GM12875 (cell line): ENCODE results near the gene MMP7.

Experiments
- H3K4me3 ChIP-seq: one replicate; pipeline ENCODE4 v1.5.1; 2011; ENCODE audit warnings: low read depth, low read length, control low read depth
- CTCF ChIP-seq: IDR thresholded peaks from 2 replicates; pipeline ENCODE4 v1.5.1; 2011; ENCODE audit warnings: low read depth, mild to moderate bottlenecking, control low read depth, inconsistent platforms, low read length, moderate library complexity, borderline replicate concordance; ENCODE audit not compliant: insufficient read depth

The MMP7 gene

GRCh38 chr11:102499931-102500330, 30.6 kb downstream of the MMP7 start:
- no peak for TF ChIP-seq CTCF
- H3K4me3 ChIP-seq: no peak overlapping the region

GRCh38 chr11:102499151-102499550, 31.4 kb downstream of the MMP7 start:
- no peak for TF ChIP-seq CTCF
- H3K4me3 ChIP-seq: no peak overlapping the region

- no peak for TF ChIP-seq CTCF
- no peak overlapping the region for H3K4me3 ChIP-seq
Measured at GRCh38 chr11:102497061-102497460, 33.5 kb downstream of the MMP7 start.

- TF ChIP-seq CTCF: peak; percentile 23; the same call in 1 of the 2 replicates
- no peak overlapping the region for H3K4me3 ChIP-seq
Measured at GRCh38 chr11:102495161-102496042, 35.1 kb downstream of the MMP7 start.

- TF ChIP-seq CTCF: no peak
- no peak overlapping the region for H3K4me3 ChIP-seq
Measured at GRCh38 chr11:102494216-102494615, 36.3 kb downstream of the MMP7 start.

- no peak overlapping the region for H3K4me3 ChIP-seq
- no peak for TF ChIP-seq CTCF
Measured at GRCh38 chr11:102493524-102493923, 37.0 kb downstream of the MMP7 start.

- TF ChIP-seq CTCF: no peak
- H3K4me3 ChIP-seq: no peak overlapping the region
Measured at GRCh38 chr11:102491969-102492368, 38.6 kb downstream of the MMP7 start.
